H1 (cell line): Measurements from ENCODE around the gene SPINT2. TPM values are rescaled to one million over a fixed set of nuclear protein-coding genes. Genes with fewer than 3 reads are reported as not detected.

Source experiments
- CTCF ChIA-PET: fragments of 300-600 bp; sonication (Branson Sonifier 250); formaldehyde crosslinking; loops from one replicate; lab custom pipeline; 2021; ENCODE audit not compliant: partially characterized antibody; lab: Charles Lee
- POLR2A ChIA-PET: fragments of 300-600 bp; sonication (Branson Sonifier 250); formaldehyde crosslinking; loops from one replicate; lab custom pipeline; 2021; ENCODE audit warnings: inconsistent platforms; ENCODE audit not compliant: partially characterized antibody; lab: Charles Lee
- DNase-seq, 2 experiments: peaks; one replicate each; pipeline versions ENCODE4 v3.0.0 to v3.0.0-alpha.2; 2010 to 2022; ENCODE audit warnings: low spot score in 2 of 2, low read depth in 1 of 2, mixed read lengths in 1 of 2
- FAIRE-seq: peaks from 2 replicates; lab custom pipeline; 2011; peaks lifted over from hg19 to GRCh38; lab: Jason Lieb, UNC
- H2AFZ ChIP-seq: 2 replicates; pipeline ENCODE4 v1.8.1; 2012; ENCODE audit warnings: low read length, inconsistent platforms
- H2AK5ac ChIP-seq: 2 replicates; pipeline ENCODE4 v1.6.1; 2013; ENCODE audit warnings: low read depth, low read length
- H2BK120ac ChIP-seq: replicated peaks from 2 replicates; pipeline ENCODE3; 2013; ENCODE audit warnings: low read depth, low read length, inconsistent platforms
- H2BK12ac ChIP-seq: 2 replicates; pipeline ENCODE4 v1.6.1; 2013; ENCODE audit warnings: low read depth, low read length
- H2BK15ac ChIP-seq: 2 replicates; pipeline ENCODE4 v1.6.1; 2013; ENCODE audit warnings: low read length
- H2BK20ac ChIP-seq: 2 replicates; pipeline ENCODE4 v1.6.1; 2013; ENCODE audit warnings: low read length
- H2BK5ac ChIP-seq: 2 replicates; pipeline ENCODE4 v1.6.1; 2013; ENCODE audit warnings: low read depth, low read length
- H3K14ac ChIP-seq: 2 replicates; pipeline ENCODE4 v1.6.1; 2013; ENCODE audit warnings: inconsistent platforms; ENCODE audit not compliant: insufficient read length
- H3K18ac ChIP-seq: 2 replicates; pipeline ENCODE4 v1.6.1; 2013; ENCODE audit warnings: low read length; ENCODE audit errors: extremely low read depth
- H3K23ac ChIP-seq: 2 replicates; pipeline ENCODE4 v1.6.1; 2013; ENCODE audit warnings: inconsistent platforms; ENCODE audit not compliant: insufficient read length
- H3K23me2 ChIP-seq: 2 replicates; pipeline ENCODE4 v1.6.1; 2013; ENCODE audit warnings: low read depth, low read length
- H3K27ac ChIP-seq: 2 replicates; pipeline ENCODE4 v1.6.1; 2011; ENCODE audit warnings: low read depth, low read length, inconsistent platforms
- H3K27me3 ChIP-seq, 4 experiments: replicated peaks in 1 of 4; 1 replicate in 1 of 4; 2 replicates in 3 of 4; pipeline versions ENCODE4 v1.6.1 to v1.8.1; 2011 to 2013; ENCODE audit warnings: low read length in 3 of 4, mild to moderate bottlenecking in 3 of 4, inconsistent platforms in 2 of 4, mixed read lengths in 2 of 4, moderate library complexity in 1 of 4; ENCODE audit not compliant: control insufficient read depth in 3 of 4, insufficient read depth in 3 of 4; ENCODE audit errors: extremely low read depth in 1 of 4
- H3K36me3 ChIP-seq, 4 experiments: 2 replicates each; pipeline versions ENCODE4 v1.6.1 to v1.8.1; 2011 to 2013; ENCODE audit warnings: mild to moderate bottlenecking in 4 of 4, low read length in 3 of 4, moderate library complexity in 2 of 4, control low read depth in 1 of 4, inconsistent platforms in 1 of 4; ENCODE audit not compliant: insufficient read depth in 4 of 4, control insufficient read depth in 2 of 4
- H3K4ac ChIP-seq: replicated peaks from 2 replicates; pipeline ENCODE3; 2013; ENCODE audit warnings: low read length, low read depth, mixed read lengths, inconsistent platforms; ENCODE audit not compliant: insufficient read length
- H3K4me1 ChIP-seq, 4 experiments: replicated peaks in 1 of 4; 1 replicate in 1 of 4; 2 replicates in 3 of 4; pipeline versions ENCODE4 v1.6.1 to v1.8.1; 2011 to 2013; ENCODE audit warnings: low read length in 3 of 4, inconsistent platforms in 2 of 4, mixed read lengths in 1 of 4; ENCODE audit not compliant: insufficient read depth in 4 of 4, control insufficient read depth in 3 of 4
- H3K4me2 ChIP-seq, 2 experiments: 2 replicates each; pipeline versions ENCODE4 v1.6.1 to v1.8.1; 2011 to 2013; ENCODE audit warnings: low read depth in 2 of 2, low read length in 2 of 2, control low read depth in 1 of 2, inconsistent platforms in 1 of 2, mild to moderate bottlenecking in 1 of 2; ENCODE audit not compliant: insufficient read depth in 1 of 2
- H3K4me3 ChIP-seq, 4 experiments: fragments of 200-600, 300-600 bp in 1 of 4; sonication (generic), shearing (Covaris generic), sonication (Bioruptor Twin) in 1 of 4; 2 replicates each; pipeline versions ENCODE4 v1.5.1 to v1.8.1; 2011 to 2016; ENCODE audit warnings: low read length in 4 of 4, low read depth in 3 of 4, control low read depth in 2 of 4, inconsistent platforms in 2 of 4, mild to moderate bottlenecking in 2 of 4, mixed read lengths in 1 of 4, moderate library complexity in 1 of 4; ENCODE audit not compliant: insufficient read depth in 2 of 4; ENCODE audit errors: extremely low read depth in 1 of 4
- H3K56ac ChIP-seq: replicated peaks from 2 replicates; pipeline ENCODE3; 2013; ENCODE audit warnings: low read depth, mild to moderate bottlenecking, mixed read lengths, low read length, inconsistent platforms; ENCODE audit not compliant: insufficient read length
- H3K79me1 ChIP-seq: 2 replicates; pipeline ENCODE4 v1.6.1; 2013; ENCODE audit warnings: low read depth, low read length, control low read depth
- H3K79me2 ChIP-seq, 2 experiments: 2 replicates each; pipeline versions ENCODE4 v1.6.1 to v1.8.1; 2012 to 2013; ENCODE audit warnings: low read length in 2 of 2, mild to moderate bottlenecking in 2 of 2, inconsistent platforms in 1 of 2; ENCODE audit not compliant: insufficient read depth in 2 of 2, control insufficient read depth in 1 of 2
- H3K9ac ChIP-seq, 4 experiments: replicated peaks in 1 of 4; 1 replicate in 1 of 4; 2 replicates in 3 of 4; pipeline versions ENCODE4 v1.6.1 to v1.8.1; 2011 to 2013; ENCODE audit warnings: low read depth in 3 of 4, low read length in 3 of 4, control low read depth in 2 of 4, mild to moderate bottlenecking in 2 of 4, moderate library complexity in 2 of 4, inconsistent platforms in 1 of 4; ENCODE audit errors: extremely low read depth in 1 of 4
- H3K9me3 ChIP-seq, 2 experiments: 2 replicates each; pipeline versions ENCODE4 v1.6.1 to v1.8.1; 2012 to 2013; ENCODE audit warnings: mild to moderate bottlenecking in 2 of 2, moderate library complexity in 2 of 2, control low read depth in 1 of 2, inconsistent platforms in 1 of 2, low read depth in 1 of 2, low read length in 1 of 2, mixed read lengths in 1 of 2; ENCODE audit not compliant: insufficient read depth in 2 of 2
- H4K20me1 ChIP-seq, 2 experiments: replicated peaks in 1 of 2; 2 replicates each; pipeline versions ENCODE3 to v1.8.1; 2011 to 2013; ENCODE audit warnings: inconsistent platforms in 2 of 2, low read length in 2 of 2, mild to moderate bottlenecking in 1 of 2; ENCODE audit not compliant: insufficient read depth in 2 of 2, control insufficient read depth in 1 of 2
- H4K5ac ChIP-seq: 2 replicates; pipeline ENCODE4 v1.6.1; 2013; ENCODE audit warnings: low read length, low read depth, mixed read lengths, inconsistent platforms; ENCODE audit not compliant: insufficient read length
- H4K8ac ChIP-seq: 2 replicates; pipeline ENCODE4 v1.8.0; 2013; ENCODE audit warnings: mild to moderate bottlenecking, moderate library complexity, low read length, inconsistent platforms; ENCODE audit not compliant: insufficient read depth; ENCODE audit errors: extremely low read depth
- H4K91ac ChIP-seq: replicated peaks from 2 replicates; pipeline ENCODE3; 2013; ENCODE audit warnings: low read length, mixed read lengths, inconsistent platforms; ENCODE audit not compliant: insufficient read length
- KDM1A ChIP-seq: fragments of 200-600, 300-600 bp; sonication (generic); IDR thresholded peaks from 2 replicates; pipeline ENCODE4 v1.7.1; 2016; ENCODE audit warnings: mild to moderate bottlenecking, low read length, borderline replicate concordance
- NRF1 ChIP-seq: IDR thresholded peaks from 2 replicates; pipeline ENCODE4 v1.6.1; 2011; ENCODE audit warnings: mild to moderate bottlenecking, low read depth, low read length, improper control_type of control experiment
- SIN3A ChIP-seq, 2 experiments: IDR thresholded peaks in 1 of 2; conservative IDR thresholded peaks in 1 of 2; 2 replicates each; pipeline ENCODE4 v1.6.1; 2011 to 2012; ENCODE audit warnings: low read length in 2 of 2, improper control_type of control experiment in 1 of 2, low read depth in 1 of 2, mild to moderate bottlenecking in 1 of 2
- SRF ChIP-seq: IDR thresholded peaks from 2 replicates; pipeline ENCODE4 v1.6.1; 2011; ENCODE audit warnings: mild to moderate bottlenecking, low read depth, low read length, moderate library complexity
- YY1 ChIP-seq: IDR thresholded peaks from 2 replicates; pipeline ENCODE4 v1.6.1; 2011; ENCODE audit warnings: low read depth, mild to moderate bottlenecking, low read length
- WGBS, 2 experiments: shearing (Covaris generic) in 1 of 2; methylation state at CpG; one replicate each; pipeline versions ENCODE4 v1.1.6 to v1.1.7; 2013 to 2015; ENCODE audit warnings: low lambda C conversion rate in 2 of 2, mixed read lengths in 2 of 2, inconsistent platforms in 1 of 2, low coverage in 1 of 2, missing lambda C conversion rate in 1 of 2; ENCODE audit not compliant: insufficient replicate concordance in 2 of 2, insufficient coverage in 1 of 2, insufficient read length in 1 of 2; ENCODE audit errors: extremely low coverage in 1 of 2, missing lambda C conversion rate in 1 of 2; 5-methylcytosine and 5-hydroxymethylcytosine counted together
- polyA plus RNA-seq, 7 experiments: library from polyadenylated mRNA; depleted of rRNA in 3 of 7; stranded (reverse) in 5 of 7; unstranded in 2 of 7; fragments of >200 nt in 5 of 7; fragments of 200-250 nt in 2 of 7; gene quantifications; 1 replicate in 5 of 7; 2 replicates in 1 of 7; 4 replicates in 1 of 7; pipeline versions ENCODE4 v1.2.1 to v1.2.3, GENCODE V29; 2011 to 2013; ENCODE audit warnings: missing spikeins in 2 of 7, mixed read lengths in 2 of 7
- total RNA-seq: library from RNA; stranded (reverse); fragmentation: NEBNext Ultra II Directional; extraction: Animal tissue kit (Norgen Biotek cat#: 25700); gene quantifications from 2 replicates; pipeline ENCODE4 v1.2.1, GENCODE V29; 2021

SPINT2 gene
- total and polyA plus RNA-seq, 2 of the 8 experiments (the other 6 are each of a cell fraction or from before 2014, with no cell fraction given): 294 to 296 TPM

DNA sequence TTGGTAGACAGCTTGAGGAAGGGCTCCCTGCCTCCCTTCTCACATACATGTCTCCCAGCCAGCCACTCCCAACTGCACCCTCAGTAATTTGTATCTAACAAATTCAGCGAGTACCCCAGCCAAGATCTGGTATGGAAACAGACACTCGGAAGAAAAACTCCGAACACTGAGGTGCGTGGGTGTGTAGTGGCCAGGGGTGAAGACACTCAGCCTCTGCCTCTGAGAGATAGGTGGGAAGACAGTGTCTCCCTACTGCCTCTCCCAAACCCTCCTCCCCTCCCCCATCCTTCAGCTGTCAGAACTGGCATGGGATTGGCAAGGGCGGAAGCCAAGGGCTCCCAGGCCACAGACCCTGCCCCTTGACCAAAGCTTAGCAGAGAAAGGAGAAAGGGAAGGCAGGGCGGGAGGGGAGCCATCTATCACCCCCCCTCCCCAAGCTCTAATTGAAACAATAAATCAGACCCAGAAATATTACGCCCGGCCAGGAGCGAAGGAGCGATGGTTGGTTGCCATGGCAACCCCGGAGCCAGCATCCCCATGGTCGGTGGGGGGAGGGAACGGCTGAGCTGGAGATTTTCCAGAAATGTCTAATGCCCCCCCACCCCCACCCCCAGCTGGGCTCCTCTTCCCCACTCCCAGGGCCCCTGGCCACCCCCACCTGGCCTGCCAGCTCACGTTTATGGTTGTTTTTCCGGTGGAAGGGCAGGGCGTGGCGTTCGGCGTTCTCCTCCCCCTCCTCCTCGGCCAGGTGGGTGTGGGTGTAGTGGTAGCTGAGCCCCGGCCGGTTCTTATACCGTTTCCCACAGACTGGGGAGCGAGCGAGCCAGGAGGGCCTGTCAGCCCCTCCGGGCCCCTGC is 47.4 kb upstream of the SPINT2 start:
- Histone ChIP-seq H2AK5ac (no peak overlapping the region), H3K9me3 (no peaks in the 10 kb centered on the region), H3K4me3 (no peak overlapping the region), H3K27me3 (no peaks in the 10 kb centered on the region), H2BK120ac (no peak overlapping the region), H2BK20ac (no peak overlapping the region), H3K27ac (no peak overlapping the region), H3K18ac (no peak overlapping the region), H3K4ac (no peak overlapping the region), H2BK15ac (no peak overlapping the region), H4K91ac (no peak overlapping the region), H4K5ac (no peak overlapping the region), H3K79me1 (no peaks in the 10 kb centered on the region; the same call in 1 of the 2 replicates), H2BK12ac (no peak overlapping the region), H2BK5ac (no peak overlapping the region), H3K14ac (no peak overlapping the region), H3K9ac (no peak overlapping the region), H4K20me1 (peaks cover 0 to 1% of the 10 kb centered on the region in 2 experiments), H3K23ac (no peak overlapping the region), H2AFZ (no peak overlapping the region), H3K56ac (no peak overlapping the region), H3K79me2 (no peaks in the 10 kb centered on the region), H3K36me3 (no peaks in the 10 kb centered on the region; a peak in 3 of 8 replicates), H4K8ac (no peak overlapping the region), H3K23me2 (no peaks in the 10 kb centered on the region), H3K4me1 (peaks cover 0 to 5% (median 0%) of the 10 kb centered on the region in 4 experiments; a peak in 1 of 7 replicates), H3K4me2 (no peak overlapping the region)
- TF ChIP-seq SIN3A (conservative IDR thresholded peaks at IDR 0.05 in 1 of 2, IDR thresholded peaks at IDR 0.05 in 1 of 2; ENCODE audit: low read depth in 1 of 2, low read length in 2 of 2) (0 out of 4 replicates have a peak, but pooled peaks of 1 of the 2 experiments have one; percentile 48), YY1 (no peak), SRF (no peak), KDM1A (no peak), NRF1 (no peak)
- DNase-seq (no peak), FAIRE-seq (no peak)
- ChIA-PET CTCF (interaction anchor here (0.6 to 1.7 kb wide), 3 partner anchors 9 to 75 kb away, joined by 3 to 9 read pairs (median 3); no protein-coding TSS in a partner anchor), POLR2A (interaction anchor here (0.7 to 1.7 kb wide), 4 partner anchors 35 to 118 kb away, joined by 3 to 7 read pairs (median 3); partner anchors contain the start of gene SPINT2)
- 78% methylated on average over 25 of the region's 26 CpGs; no CpG with 5 or more reads in 1 of the 2 experiments for WGBS, 2 experiments
